GM12878 (cell line): ENCODE data around the gene COL5A1. TPM values are rescaled to one million over a fixed set of nuclear protein-coding genes. Genes with fewer than 3 reads are reported as not detected.

Experiments used
- ATAC-seq: fragments of 200-7000 bp; cut with Tn5 transposase; 3 replicates; pipeline ENCODE4 v1.9.1; 2020; ENCODE audit warnings: mild to moderate bottlenecking, moderate library complexity
- BruUV-seq: library from RNA; stranded (reverse); fragments of 400-500 nt; replicated peaks from 2 replicates; lab custom pipeline; 2021; lab: Mats Ljungman, UMichigan
- CTCF ChIA-PET: fragments of 300-600 bp; sonication (Branson Sonifier 250); formaldehyde crosslinking; extraction: SDS; loops from one replicate; lab custom pipeline; 2021; ENCODE audit warnings: inconsistent platforms; lab: Yijun Ruan, JAX
- POLR2A ChIA-PET: fragments of 350-600 bp; formaldehyde crosslinking; extraction: SDS; loops from one replicate; lab custom pipeline; 2021; ENCODE audit warnings: inconsistent platforms; lab: Charles Lee
- RAD21 ChIA-PET: fragments of 300-600 bp; sonication (Branson Sonifier 250); formaldehyde crosslinking; loops from one replicate; lab custom pipeline; 2023; ENCODE audit warnings: antibody characterized with exemption; ENCODE audit not compliant: unreplicated experiment; lab: Charles Lee
- SMC1A ChIA-PET: fragments of 300-600 bp; sonication (Branson Sonifier 250); formaldehyde crosslinking; loops from one replicate; lab custom pipeline; 2023; ENCODE audit not compliant: unreplicated experiment, uncharacterized antibody; lab: Charles Lee
- DNase-seq: peaks from one replicate; pipeline ENCODE4 v3.0.0-alpha.2; 2011; ENCODE audit warnings: low read depth, low spot score
- FAIRE-seq: peaks from 3 replicates; lab custom pipeline; 2011; peaks lifted over from hg19 to GRCh38; lab: Jason Lieb, UNC
- H2AFZ ChIP-seq: 2 replicates; pipeline ENCODE4 v1.6.0; 2011; ENCODE audit warnings: low read depth, low read length, control low read depth; ENCODE audit not compliant: control insufficient read depth
- H3K27ac ChIP-seq: 2 replicates; pipeline ENCODE4 v1.5.1; 2011; ENCODE audit warnings: control low read depth; ENCODE audit not compliant: control insufficient read depth, insufficient read depth
- H3K27me3 ChIP-seq, 2 experiments: replicated peaks in 1 of 2; 2 replicates each; pipeline versions ENCODE4 v1.6.0 to v1.6.1; 2011; ENCODE audit warnings: low read length in 1 of 2; ENCODE audit not compliant: control insufficient read depth in 2 of 2, insufficient read depth in 2 of 2
- H3K36me3 ChIP-seq, 2 experiments: 2 replicates each; pipeline ENCODE4 v1.5.1; 2011; ENCODE audit warnings: low read length in 1 of 2; ENCODE audit not compliant: control insufficient read depth in 2 of 2, insufficient read depth in 2 of 2
- H3K4me1 ChIP-seq: 2 replicates; pipeline ENCODE4 v1.6.1; 2011; ENCODE audit warnings: mild to moderate bottlenecking, low read length, moderate library complexity, mixed read lengths; ENCODE audit not compliant: control insufficient read depth, insufficient read depth
- H3K4me2 ChIP-seq: 2 replicates; pipeline ENCODE4 v1.6.0; 2011; ENCODE audit warnings: control low read depth; ENCODE audit not compliant: control insufficient read depth, insufficient read depth
- H3K4me3 ChIP-seq: fragments of 200-600 bp; sonication (generic); 2 replicates; pipeline ENCODE4 v1.5.1; 2016
- H3K79me2 ChIP-seq: 2 replicates; pipeline ENCODE4 v1.6.0; 2011; ENCODE audit warnings: low read length; ENCODE audit not compliant: control insufficient read depth, insufficient read depth
- H3K9ac ChIP-seq: 2 replicates; pipeline ENCODE4 v1.8.0; 2011; ENCODE audit warnings: low read length, control low read depth, mixed read lengths; ENCODE audit not compliant: control insufficient read depth, insufficient read depth
- H3K9me3 ChIP-seq: replicated peaks from 3 replicates; pipeline ENCODE4 v1.5.1; 2011; ENCODE audit warnings: mild to moderate bottlenecking, low read length; ENCODE audit not compliant: control insufficient read depth, insufficient read depth
- H4K20me1 ChIP-seq: 2 replicates; pipeline ENCODE4 v1.6.0; 2011; ENCODE audit not compliant: control insufficient read depth, insufficient read depth
- BACH1 ChIP-seq: fragments of 450-650 bp; IDR thresholded peaks from 2 replicates; pipeline ENCODE4 v1.6.1; 2017; ENCODE audit warnings: mild to moderate bottlenecking, borderline replicate concordance
- BMI1 ChIP-seq: fragments of 450-650 bp; IDR thresholded peaks from 2 replicates; pipeline ENCODE4 v1.6.1; 2016; ENCODE audit warnings: mild to moderate bottlenecking, moderate library complexity, borderline replicate concordance
- ETV6 ChIP-seq, 2 experiments: fragments of 450-650 bp in 1 of 2; IDR thresholded peaks in 1 of 2; conservative IDR thresholded peaks in 1 of 2; 2 replicates each; pipeline ENCODE4 v1.6.1; 2014; ENCODE audit warnings: antibody characterized with exemption in 1 of 2, borderline replicate concordance in 1 of 2, low read depth in 1 of 2, mild to moderate bottlenecking in 1 of 2, moderate library complexity in 1 of 2
- FOXK2 ChIP-seq: fragments of 450-650 bp; IDR thresholded peaks from 2 replicates; pipeline ENCODE4 v1.6.1; 2017; ENCODE audit warnings: mild to moderate bottlenecking, moderate library complexity
- HCFC1 ChIP-seq: fragments of 150-350 bp; IDR thresholded peaks from 2 replicates; pipeline ENCODE4 v1.6.1; 2014; ENCODE audit warnings: low read length
- HDAC2 ChIP-seq: fragments of 200-600 bp; sonication (generic); IDR thresholded peaks from 2 replicates; pipeline ENCODE4 v1.6.1; 2017
- MTA2 ChIP-seq: fragments of 450-650 bp; IDR thresholded peaks from 2 replicates; pipeline ENCODE4 v1.6.1; 2016; ENCODE audit warnings: low read depth, mild to moderate bottlenecking, moderate library complexity
- PML ChIP-seq: IDR thresholded peaks from 2 replicates; pipeline ENCODE4 v1.6.1; 2012; ENCODE audit warnings: low read length, inconsistent platforms
- SIN3A ChIP-seq: IDR thresholded peaks from 2 replicates; pipeline ENCODE4 v1.6.1; 2012; ENCODE audit warnings: low read depth, low read length, improper control_type of control experiment
- SREBF2 ChIP-seq: IDR thresholded peaks from 2 replicates; pipeline ENCODE4 v1.6.1; 2012; ENCODE audit warnings: mild to moderate bottlenecking, low read length
- SRF ChIP-seq, 2 experiments: IDR thresholded peaks; 2 replicates each; pipeline ENCODE4 v1.6.1; 2011; ENCODE audit warnings: low read depth in 2 of 2, low read length in 2 of 2, mild to moderate bottlenecking in 1 of 2, moderate library complexity in 1 of 2
- TAF1 ChIP-seq: IDR thresholded peaks from 2 replicates; pipeline ENCODE4 v1.6.1; 2011; ENCODE audit warnings: mild to moderate bottlenecking, low read depth, low read length, borderline replicate concordance
- ZBED1 ChIP-seq: IDR thresholded peaks from 2 replicates; pipeline ENCODE4 v1.6.1; 2016; ENCODE audit warnings: borderline replicate concordance
- ZNF384 ChIP-seq: IDR thresholded peaks from 2 replicates; pipeline ENCODE4 v1.6.1; 2012; ENCODE audit warnings: low read depth, mild to moderate bottlenecking, low read length, improper control_type of control experiment, borderline replicate concordance
- WGBS: methylation state at CpG from one replicate; pipeline ENCODE4 v1.1.6; 2016; ENCODE audit warnings: low lambda C conversion rate; ENCODE audit not compliant: insufficient replicate concordance, insufficient coverage; ENCODE audit errors: missing lambda C conversion rate; 5-methylcytosine and 5-hydroxymethylcytosine counted together
- in situ Hi-C: fragments of 300-500 bp; cut with MboI; formaldehyde crosslinking; loops from 9 replicates; pipeline ENCODE4 v1.14.3; 2018; ENCODE audit warnings: mixed read lengths
- intact Hi-C: fragments of 100-400 bp; cut with micrococcal nuclease; formaldehyde crosslinking; loops from one replicate; pipeline ENCODE4 v1.14.2; 2022; ENCODE audit not compliant: unreplicated experiment
- polyA plus RNA-seq, 11 experiments: library from polyadenylated mRNA; depleted of rRNA in 4 of 11; unstranded in 6 of 11; stranded (reverse) in 5 of 11; fragments of >200 nt; fragmentation: Nextera tagmentation in 4 of 11; fragmentation: Illumina TruSeq in 1 of 11; extraction: Ambion mirVana in 4 of 11; extraction: Trizol in 1 of 11; gene quantifications; 1 replicate in 1 of 11; 2 replicates in 10 of 11; pipeline versions ENCODE4 v1.2.1 to v1.2.3, GENCODE V29; 2011 to 2016; ENCODE audit warnings: inconsistent platforms in 2 of 11, missing spikeins in 2 of 11, low read depth in 1 of 11
- total RNA-seq, 4 experiments: library from RNA; depleted of rRNA in 3 of 4; stranded (reverse); fragments of >200 nt in 3 of 4; fragmentation: Illumina TruSeq in 1 of 4; extraction: Trizol in 1 of 4; gene quantifications; 2 replicates each; pipeline versions ENCODE4 v1.2.1 to v1.2.3, GENCODE V29; 2013 to 2021
- TF ChIP-seq, protein P1 (sequence below): fragments of 450-650 bp; formaldehyde crosslinking; IDR thresholded peaks from 2 replicates; pipeline ENCODE4 v1.5.0; 2022; ENCODE audit warnings: mild to moderate bottlenecking, missing genetic modification characterization
- TF ChIP-seq, protein P2 (sequence below): IDR thresholded peaks from 2 replicates; pipeline ENCODE4 v1.6.1; 2011; ENCODE audit warnings: low read depth, mild to moderate bottlenecking, low read length, moderate library complexity, borderline replicate concordance; ENCODE audit errors: extremely low read depth
- TF ChIP-seq, protein P3 (sequence below): fragments of 450-650 bp; IDR thresholded peaks from 2 replicates; pipeline ENCODE4 v1.6.1; 2016; ENCODE audit warnings: mild to moderate bottlenecking
- TF ChIP-seq, protein P4 (sequence below): fragments of 150-350 bp; IDR thresholded peaks from 2 replicates; pipeline ENCODE4 v1.6.1; 2014; ENCODE audit warnings: mild to moderate bottlenecking, low read depth, low read length

COL5A1 gene
- total and polyA plus RNA-seq, 10 of the 15 experiments (the other 5 are each of a cell fraction or from before 2014, with no cell fraction given) = under 0.01 to 0.15 (median 0.13) TPM; not detected in 4

DNA sequence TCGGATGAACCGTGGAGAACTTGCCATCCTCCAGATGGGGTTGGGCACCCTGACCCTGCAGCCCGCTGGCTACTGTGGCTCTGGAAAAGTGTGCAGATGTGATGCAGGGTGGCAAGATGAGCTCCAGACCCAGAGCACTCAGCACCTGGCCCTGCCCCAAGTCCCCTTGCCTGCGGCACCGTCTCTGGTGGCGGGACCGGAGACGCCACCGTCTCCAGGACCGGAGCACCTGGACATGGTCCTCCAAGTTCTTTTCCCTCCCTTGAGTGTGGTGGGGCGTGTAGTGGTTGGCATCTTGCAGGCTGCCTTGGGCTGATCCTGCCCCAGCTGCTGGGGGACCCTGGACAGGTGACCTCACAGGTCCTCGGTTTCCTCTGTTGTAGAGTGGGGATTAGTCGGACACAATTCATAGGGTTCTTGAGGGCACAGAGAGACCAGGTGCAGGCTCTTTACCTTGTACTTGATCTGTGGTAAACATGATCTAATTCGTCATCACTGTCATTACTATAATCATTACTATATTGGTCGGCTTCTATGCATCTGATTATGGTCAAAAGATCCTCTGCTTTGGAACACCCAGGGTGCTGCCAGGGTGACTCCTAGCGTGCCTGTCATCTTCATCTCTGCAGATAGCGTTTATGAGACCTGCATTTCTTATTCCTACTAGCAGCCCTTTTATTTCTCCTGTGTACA lies 83.5 kb downstream of the COL5A1 start:
- no peaks in the 10 kb centered on the region for H3K79me2 ChIP-seq
- ChIA-PET RAD21 (no interaction called here), POLR2A (no interaction called here), CTCF (no interaction called here), SMC1A (no interaction called here)
- DNase-seq (no peak), FAIRE-seq (no peak), ATAC-seq (no peak)
- no peak overlapping the region for H3K9ac ChIP-seq
- in situ Hi-C loops = no loop called here
- no peak overlapping the region for H2AFZ ChIP-seq
- no peaks in the 10 kb centered on the region for H3K4me1 ChIP-seq
- H4K20me1 ChIP-seq = no peaks in the 10 kb centered on the region
- intact Hi-C loops = no loop called here
- no TSS peak for BruUV-seq
- H3K27ac ChIP-seq = no peak overlapping the region
- H3K4me3 ChIP-seq = no peak overlapping the region
- WGBS = 53% methylated on average over 17 of the region's 17 CpGs
- no peaks in the 10 kb centered on the region for H3K9me3 ChIP-seq
- no peaks in the 10 kb centered on the region for H3K36me3 ChIP-seq
- no peak overlapping the region for H3K4me2 ChIP-seq
- TF ChIP-seq TAF1 = no peak
- no peak for TF ChIP-seq FOXK2
- no peak for TF ChIP-seq PML
- TF ChIP-seq SIN3A = no peak
- no peak for TF ChIP-seq BMI1
- TF ChIP-seq, protein P1, sequence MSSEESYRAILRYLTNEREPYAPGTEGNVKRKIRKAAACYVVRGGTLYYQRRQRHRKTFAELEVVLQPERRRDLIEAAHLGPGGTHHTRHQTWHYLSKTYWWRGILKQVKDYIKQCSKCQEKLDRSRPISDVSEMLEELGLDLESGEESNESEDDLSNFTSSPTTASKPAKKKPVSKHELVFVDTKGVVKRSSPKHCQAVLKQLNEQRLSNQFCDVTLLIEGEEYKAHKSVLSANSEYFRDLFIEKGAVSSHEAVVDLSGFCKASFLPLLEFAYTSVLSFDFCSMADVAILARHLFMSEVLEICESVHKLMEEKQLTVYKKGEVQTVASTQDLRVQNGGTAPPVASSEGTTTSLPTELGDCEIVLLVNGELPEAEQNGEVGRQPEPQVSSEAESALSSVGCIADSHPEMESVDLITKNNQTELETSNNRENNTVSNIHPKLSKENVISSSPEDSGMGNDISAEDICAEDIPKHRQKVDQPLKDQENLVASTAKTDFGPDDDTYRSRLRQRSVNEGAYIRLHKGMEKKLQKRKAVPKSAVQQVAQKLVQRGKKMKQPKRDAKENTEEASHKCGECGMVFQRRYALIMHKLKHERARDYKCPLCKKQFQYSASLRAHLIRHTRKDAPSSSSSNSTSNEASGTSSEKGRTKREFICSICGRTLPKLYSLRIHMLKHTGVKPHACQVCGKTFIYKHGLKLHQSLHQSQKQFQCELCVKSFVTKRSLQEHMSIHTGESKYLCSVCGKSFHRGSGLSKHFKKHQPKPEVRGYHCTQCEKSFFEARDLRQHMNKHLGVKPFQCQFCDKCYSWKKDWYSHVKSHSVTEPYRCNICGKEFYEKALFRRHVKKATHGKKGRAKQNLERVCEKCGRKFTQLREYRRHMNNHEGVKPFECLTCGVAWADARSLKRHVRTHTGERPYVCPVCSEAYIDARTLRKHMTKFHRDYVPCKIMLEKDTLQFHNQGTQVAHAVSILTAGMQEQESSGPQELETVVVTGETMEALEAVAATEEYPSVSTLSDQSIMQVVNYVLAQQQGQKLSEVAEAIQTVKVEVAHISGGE = no peak
- no peak for TF ChIP-seq HDAC2
- no peak for TF ChIP-seq ZNF384
- no peak for TF ChIP-seq BACH1
- no peak for TF ChIP-seq ETV6 (conservative IDR thresholded peaks at IDR 0.05 in 1 of 2, IDR thresholded peaks at IDR 0.05 in 1 of 2; ENCODE audit: borderline replicate concordance in 1 of 2, low read depth in 1 of 2)
- TF ChIP-seq, protein P2, sequence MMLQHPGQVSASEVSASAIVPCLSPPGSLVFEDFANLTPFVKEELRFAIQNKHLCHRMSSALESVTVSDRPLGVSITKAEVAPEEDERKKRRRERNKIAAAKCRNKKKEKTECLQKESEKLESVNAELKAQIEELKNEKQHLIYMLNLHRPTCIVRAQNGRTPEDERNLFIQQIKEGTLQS = no peak
- no peak for TF ChIP-seq SRF (IDR thresholded peaks at IDR 0.05; ENCODE audit: low read depth in 2 of 2, low read length in 2 of 2)
- TF ChIP-seq, protein P3, sequence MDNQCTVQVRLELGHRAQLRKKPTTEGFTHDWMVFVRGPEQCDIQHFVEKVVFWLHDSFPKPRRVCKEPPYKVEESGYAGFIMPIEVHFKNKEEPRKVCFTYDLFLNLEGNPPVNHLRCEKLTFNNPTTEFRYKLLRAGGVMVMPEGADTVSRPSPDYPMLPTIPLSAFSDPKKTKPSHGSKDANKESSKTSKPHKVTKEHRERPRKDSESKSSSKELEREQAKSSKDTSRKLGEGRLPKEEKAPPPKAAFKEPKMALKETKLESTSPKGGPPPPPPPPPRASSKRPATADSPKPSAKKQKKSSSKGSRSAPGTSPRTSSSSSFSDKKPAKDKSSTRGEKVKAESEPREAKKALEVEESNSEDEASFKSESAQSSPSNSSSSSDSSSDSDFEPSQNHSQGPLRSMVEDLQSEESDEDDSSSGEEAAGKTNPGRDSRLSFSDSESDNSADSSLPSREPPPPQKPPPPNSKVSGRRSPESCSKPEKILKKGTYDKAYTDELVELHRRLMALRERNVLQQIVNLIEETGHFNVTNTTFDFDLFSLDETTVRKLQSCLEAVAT = no peak
- TF ChIP-seq, protein P4, sequence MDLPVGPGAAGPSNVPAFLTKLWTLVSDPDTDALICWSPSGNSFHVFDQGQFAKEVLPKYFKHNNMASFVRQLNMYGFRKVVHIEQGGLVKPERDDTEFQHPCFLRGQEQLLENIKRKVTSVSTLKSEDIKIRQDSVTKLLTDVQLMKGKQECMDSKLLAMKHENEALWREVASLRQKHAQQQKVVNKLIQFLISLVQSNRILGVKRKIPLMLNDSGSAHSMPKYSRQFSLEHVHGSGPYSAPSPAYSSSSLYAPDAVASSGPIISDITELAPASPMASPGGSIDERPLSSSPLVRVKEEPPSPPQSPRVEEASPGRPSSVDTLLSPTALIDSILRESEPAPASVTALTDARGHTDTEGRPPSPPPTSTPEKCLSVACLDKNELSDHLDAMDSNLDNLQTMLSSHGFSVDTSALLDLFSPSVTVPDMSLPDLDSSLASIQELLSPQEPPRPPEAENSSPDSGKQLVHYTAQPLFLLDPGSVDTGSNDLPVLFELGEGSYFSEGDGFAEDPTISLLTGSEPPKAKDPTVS = no peak
- TF ChIP-seq HCFC1 = no peak
- no peak for TF ChIP-seq ZBED1
- no peak for TF ChIP-seq SREBF2
- no peak for TF ChIP-seq MTA2
- no peaks in the 10 kb centered on the region; a peak in 2 of 4 replicates for H3K27me3 ChIP-seq
